A375 (cell line): ENCODE measurements around the gene IHH. TPM values are rescaled to one million over a fixed set of nuclear protein-coding genes. Genes with fewer than 3 reads are reported as not detected.

Experiments used
- small RNA-seq: library from RNA; depleted of rRNA; stranded (forward); fragments of <200 nt; gene quantifications from one replicate; pipeline ENCODE3, GENCODE V24; 2014
- total RNA-seq: library from RNA; depleted of rRNA; stranded (reverse); fragments of >200 nt; shearing (Covaris generic); gene quantifications from 2 replicates; pipeline ENCODE4 v1.2.3, GENCODE V29; 2014; rRNA removed

Gene IHH
- total RNA-seq, result not detected in 2 replicates

DNA sequence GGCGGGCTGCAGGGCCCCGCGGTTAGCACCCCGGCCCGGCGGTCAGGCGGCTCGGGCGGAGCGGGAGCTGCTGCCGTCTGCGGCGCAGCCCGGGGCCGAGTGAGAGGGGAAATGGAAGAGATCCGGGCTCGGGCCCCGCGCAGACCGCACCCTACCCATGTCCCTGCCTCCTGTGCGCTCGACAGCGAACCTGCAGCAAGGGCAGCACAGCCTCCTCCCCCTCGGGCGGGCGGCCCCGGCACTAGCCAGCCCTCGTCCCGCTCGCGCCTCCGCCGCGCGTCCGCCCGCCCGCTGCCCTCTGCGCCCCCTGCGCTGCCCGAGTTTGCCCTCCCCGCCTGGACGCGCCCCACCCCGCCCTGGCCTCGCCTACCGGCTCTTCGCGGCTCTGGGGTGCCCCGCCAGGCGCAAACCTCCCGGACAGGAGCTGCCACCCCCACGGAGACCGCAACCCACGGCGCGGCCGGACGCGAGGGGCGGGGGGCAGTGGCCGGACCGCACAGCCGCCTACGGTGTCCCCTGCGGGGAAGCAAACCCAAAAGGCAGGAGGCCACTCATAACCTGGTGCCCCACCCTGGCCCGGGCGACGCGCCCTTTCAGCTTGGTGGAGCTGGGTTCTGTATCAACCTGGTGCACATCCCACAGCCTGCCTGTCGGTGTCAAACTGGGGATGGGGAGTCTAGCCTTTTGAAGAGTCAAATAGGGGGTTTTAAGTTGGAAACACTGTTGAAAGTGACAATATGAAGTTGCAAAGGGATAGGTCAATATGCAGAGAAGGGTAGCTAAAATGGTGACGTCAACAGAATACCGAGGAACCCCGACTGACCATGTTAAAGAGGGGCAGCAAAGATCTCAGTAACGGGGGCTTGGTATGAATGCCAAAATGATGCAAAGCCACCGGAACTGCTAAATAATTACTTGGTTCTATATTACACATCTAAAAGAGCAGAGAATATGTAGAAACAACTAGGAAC lies at the start of gene IHH:
TSS of gene IHH (minus strand) at position 101 of the 971 bp plus-strand sequence. CDS start 454 bp downstream, outside the sequence.

GRCh38 chr2:219041252-219041651 lies 19.5 kb downstream of the IHH start, which contains the start of gene CFAP65:
Gene CFAP65, minus strand, starts transcription at chr2:219041516. Its CDS starts 2,468 bp downstream, at chr2:219039048.

Small RNA genes within 50 kb of the gene (small RNA-seq; reads per million reads assigned to genes)
- not detected for gene MIR3131
- gene RN7SL764P, result not detected

Other genes starting within 250 kb of the IHH start
- not detected in 2 replicates for gene PRKAG3, start 229.1 kb downstream of the IHH start, total RNA-seq
- not detected in 2 replicates for gene WNT6, start 201.1 kb downstream of the IHH start, total RNA-seq
- not detected in 2 replicates for gene WNT10A, start 180.1 kb downstream of the IHH start, total RNA-seq
- 0.03 TPM in 1 of 2 replicates, not detected in the other for gene CDK5R2, start 101.3 kb downstream of the IHH start, total RNA-seq
- gene FEV, start 75.7 kb downstream of the IHH start, total RNA-seq, result not detected in 2 replicates
- gene CRYBA2, start 67.5 kb downstream of the IHH start, total RNA-seq, result 4.2 TPM in 1 of 2 replicates, not detected in the other
- 0.08 TPM in 1 of 2 replicates, not detected in the other for gene CFAP65, start 19.4 kb downstream of the IHH start, total RNA-seq
- 9.2 and 12.6 TPM in 2 replicates for gene NHEJ1, start 99.9 kb upstream of the IHH start, total RNA-seq
- gene SLC23A3, start 109.1 kb upstream of the IHH start, total RNA-seq, result 0.19 and 0.42 TPM in 2 replicates
- 21.7 and 25.0 TPM in 2 replicates for gene CNPPD1, start 116.0 kb upstream of the IHH start, total RNA-seq
- gene RETREG2, start 117.4 kb upstream of the IHH start, total RNA-seq, result 22.8 and 23.2 TPM in 2 replicates
- gene ZFAND2B, start 145.9 kb upstream of the IHH start, total RNA-seq, result 17.7 and 22.0 TPM in 2 replicates
- gene ABCB6, start 158.0 kb upstream of the IHH start, total RNA-seq, result 24.7 and 25.5 TPM in 2 replicates
- 38.7 and 42.7 TPM in 2 replicates for gene ATG9A, start 168.7 kb upstream of the IHH start, total RNA-seq
- gene ANKZF1, start 168.9 kb upstream of the IHH start, total RNA-seq, result 33.5 and 40.4 TPM in 2 replicates
- gene GLB1L, start 184.5 kb upstream of the IHH start, total RNA-seq, result 10.8 and 14.0 TPM in 2 replicates
- gene STK16, start 184.6 kb upstream of the IHH start, total RNA-seq, result 10.3 and 12.0 TPM in 2 replicates
- gene TUBA4B, start 192.3 kb upstream of the IHH start, total RNA-seq, result not detected in 2 replicates
- gene TUBA4A, start 193.0 kb upstream of the IHH start, total RNA-seq, result 0.11 and 0.75 TPM in 2 replicates
- gene DNAJB2, start 218.4 kb upstream of the IHH start, total RNA-seq, result 14.3 and 22.2 TPM in 2 replicates
- 2.8 and 3.5 TPM in 2 replicates for gene PTPRN, start 248.5 kb upstream of the IHH start, total RNA-seq